Measurements from ENCODE around the gene DNAJC7. TPM values are rescaled to one million over a fixed set of nuclear protein-coding genes. Genes with fewer than 3 reads are reported as not detected.
"Not testable (repeated sequence)": the region's sequence is repeated elsewhere in the genome, so short reads cannot be mapped to it uniquely, and the experiment has no call there.

DNAJC7 gene
- total and polyA plus RNA-seq, 8 donors, result 62.1 to 161 (median 137) TPM

- Histone ChIP-seq H3K36me3 (peaks cover 0 to 17% of the 10 kb centered on the region in 2 donors), H3K9me3 (no peaks in the 10 kb centered on the region), H3K27ac (no peak overlapping the region), H3K27me3 (no peaks in the 10 kb centered on the region), H3K4me1 (peaks cover 17 to 39% of the 10 kb centered on the region in 2 donors), H3K4me3 (no peak overlapping the region)
- TF ChIP-seq CTCF (IDR thresholded peaks at IDR 0.05), result no peak
- intact Hi-C loops (cut with DNase I), result loop anchor here in 1 of 2 donors (10.0 kb wide), 1 partner anchor 87 kb away; the partner anchor contains the start of gene DHX58
- DNase-seq (no peak), ATAC-seq (no peak)
Observed at GRCh38 chr17:42027590-42027889, 10.3 kb upstream of the DNAJC7 start.

- no peak for ATAC-seq
Observed at GRCh38 chr17:42026857-42027589, 9.8 kb upstream of the DNAJC7 start.

GRCh38 chr17:42025936-42026335, 8.7 kb upstream of the DNAJC7 start:
- ATAC-seq (no peak), DNase-seq (no peak)
- Histone ChIP-seq H3K4me1 (peaks cover 23 to 53% of the 10 kb centered on the region in 2 donors), H3K27me3 (no peaks in the 10 kb centered on the region), H3K4me3 (no peak overlapping the region), H3K9me3 (no peaks in the 10 kb centered on the region), H3K36me3 (peaks cover 0 to 28% of the 10 kb centered on the region in 2 donors), H3K27ac (no peak overlapping the region)
- intact Hi-C loops (cut with DNase I), result loop anchor here in 1 of 2 donors (10.0 kb wide), 1 partner anchor 89 kb away; the partner anchor contains the start of gene DHX58
- TF ChIP-seq CTCF (IDR thresholded peaks at IDR 0.05), result no peak

More at GRCh38 chr17:42026857-42027589, 9.8 kb upstream of the DNAJC7 start:
- no peak overlapping the region for H3K4me3 ChIP-seq
- H3K9me3 ChIP-seq, result no peaks in the 10 kb centered on the region
- no peaks in the 10 kb centered on the region for H3K27me3 ChIP-seq
- peaks cover 0 to 22% of the 10 kb centered on the region in 2 donors for H3K36me3 ChIP-seq
- intact Hi-C loops (cut with DNase I), result loop anchor here in 1 of 2 donors (10.0 kb wide), 1 partner anchor 88 kb away; the partner anchor contains the start of gene DHX58
- H3K27ac ChIP-seq, result no peak overlapping the region
- no peak for DNase-seq
- no peak for TF ChIP-seq CTCF (IDR thresholded peaks at IDR 0.05)
- peaks cover 19 to 44% of the 10 kb centered on the region in 2 donors for H3K4me1 ChIP-seq

- H3K9me3 ChIP-seq, result no peaks in the 10 kb centered on the region
- H3K27me3 ChIP-seq, result no peaks in the 10 kb centered on the region
- H3K4me1 ChIP-seq, result peaks cover 28 to 60% of the 10 kb centered on the region in 2 donors
- intact Hi-C loops (cut with DNase I), result loop anchor here in 1 of 2 donors (10.0 kb wide), 1 partner anchor 90 kb away; the partner anchor contains the start of gene DHX58
- no peak for TF ChIP-seq CTCF (IDR thresholded peaks at IDR 0.05)
- H3K36me3 ChIP-seq, result peaks cover 0 to 28% of the 10 kb centered on the region in 2 donors
- DNase-seq, result no peak
- H3K27ac ChIP-seq, result peak overlapping the region; percentile 58 to 93
- H3K4me3 ChIP-seq, result no peak overlapping the region
- ATAC-seq, result no peak
Observed at GRCh38 chr17:42025191-42025579, 7.9 kb upstream of the DNAJC7 start.

- peaks cover 0 to 28% of the 10 kb centered on the region in 2 donors for H3K36me3 ChIP-seq
- DNase-seq (peak in 2 of 4 donors; percentile 84 to 90), ATAC-seq (peak; percentile 33)
- no peak overlapping the region for H3K4me3 ChIP-seq
- peaks cover 28 to 62% of the 10 kb centered on the region in 2 donors for H3K4me1 ChIP-seq
- peak overlapping the region; percentile 58 to 93 for H3K27ac ChIP-seq
- no peaks in the 10 kb centered on the region for H3K9me3 ChIP-seq
- TF ChIP-seq CTCF (IDR thresholded peaks at IDR 0.05), result no peak
- intact Hi-C loops (cut with DNase I), result loop anchor here in 1 of 2 donors (10.0 kb wide), 1 partner anchor 91 kb away; the partner anchor contains the start of gene DHX58
- H3K27me3 ChIP-seq, result no peaks in the 10 kb centered on the region
Observed at GRCh38 chr17:42023524-42024349, 6.5 kb upstream of the DNAJC7 start.

GRCh38 chr17:42020845-42021244, 3.6 kb upstream of the DNAJC7 start:
- intact Hi-C loops (cut with DNase I), result loop anchor here in 1 of 2 donors (10.0 kb wide), 1 partner anchor 94 kb away; the partner anchor contains the start of gene DHX58
- peak overlapping the region; percentile 80 to 89 for H3K4me3 ChIP-seq
- not testable (repeated sequence) for H3K9me3 ChIP-seq, DNase-seq, H3K27me3 ChIP-seq, ATAC-seq
- H3K36me3 ChIP-seq, result peaks cover 0 to 28% of the 10 kb centered on the region in 2 donors
- peaks cover 32 to 69% of the 10 kb centered on the region in 2 donors for H3K4me1 ChIP-seq
- peak overlapping the region in 1 of 2 donors; percentile 84 for H3K27ac ChIP-seq
